Endodermal cell (in vitro differentiated cells): ENCODE measurements around the gene HS3ST3B1. TPM values are rescaled to one million over a fixed set of nuclear protein-coding genes. Genes with fewer than 3 reads are reported as not detected.

Experiments
- DNase-seq: peaks from one replicate; pipeline ENCODE4 v3.0.0-alpha.2; 2017
- H3K27ac ChIP-seq: 2 replicates; pipeline ENCODE4 v1.5.1; 2013; ENCODE audit warnings: mild to moderate bottlenecking, low read depth, low read length, moderate library complexity
- H3K27me3 ChIP-seq: 2 replicates; pipeline ENCODE4 v1.6.1; 2013; ENCODE audit warnings: mild to moderate bottlenecking, low read length, moderate library complexity; ENCODE audit not compliant: insufficient read depth, control insufficient read depth, poor library complexity, severe bottlenecking
- H3K36me3 ChIP-seq: 2 replicates; pipeline ENCODE4 v1.7.0; 2013; ENCODE audit warnings: mild to moderate bottlenecking, low read length, moderate library complexity; ENCODE audit not compliant: control insufficient read depth, insufficient read depth
- H3K4me1 ChIP-seq: one replicate; pipeline ENCODE4 v1.7.0; 2013; ENCODE audit warnings: low read length; ENCODE audit not compliant: control insufficient read depth, insufficient read depth
- H3K4me3 ChIP-seq: 2 replicates; pipeline ENCODE4 v1.5.1; 2013; ENCODE audit warnings: mild to moderate bottlenecking, low read length, moderate library complexity
- H3K9ac ChIP-seq: 2 replicates; pipeline ENCODE4 v1.6.1; 2013; ENCODE audit warnings: mild to moderate bottlenecking, low read length, moderate library complexity; ENCODE audit not compliant: poor library complexity, severe bottlenecking; ENCODE audit errors: extremely low read depth
- H3K9me3 ChIP-seq: 2 replicates; pipeline ENCODE4 v1.6.1; 2013; ENCODE audit warnings: mild to moderate bottlenecking, low read length, moderate library complexity; ENCODE audit not compliant: control insufficient read depth
- H3K27ac Mint-ChIP-seq: 2 replicates; pipeline ENCODE4 v1.8.0; 2020; ENCODE audit warnings: mixed read lengths
- H3K27me3 Mint-ChIP-seq: 2 replicates; pipeline ENCODE4 v1.8.0; 2021; ENCODE audit warnings: mild to moderate bottlenecking, mixed read lengths; ENCODE audit not compliant: insufficient read depth
- H3K36me3 Mint-ChIP-seq: 2 replicates; pipeline ENCODE4 v1.8.0; 2020; ENCODE audit warnings: low read depth, mixed read lengths
- H3K4me1 Mint-ChIP-seq: 2 replicates; pipeline ENCODE4 v1.8.0; 2020; ENCODE audit warnings: mixed read lengths
- H3K4me3 Mint-ChIP-seq: 2 replicates; pipeline ENCODE4 v1.8.0; 2020; ENCODE audit warnings: mild to moderate bottlenecking, moderate library complexity, mixed read lengths
- H3K9me3 Mint-ChIP-seq: 2 replicates; pipeline ENCODE4 v1.8.0; 2020; ENCODE audit warnings: mild to moderate bottlenecking, mixed read lengths
- WGBS, 2 experiments: methylation state at CpG; one replicate each; pipeline versions ENCODE4 v1.1.5 to v1.1.7; 2013; ENCODE audit warnings: missing lambda C conversion rate in 2 of 2, mixed read lengths in 1 of 2; ENCODE audit not compliant: insufficient coverage in 1 of 2, insufficient read length in 1 of 2; 5-methylcytosine and 5-hydroxymethylcytosine counted together
- total RNA-seq, 2 donors: library from RNA; stranded (reverse); fragmentation: NEBNext Ultra II Directional in 1 of 2; extraction: Animal tissue kit (Norgen Biotek cat#: 25700) in 1 of 2; gene quantifications; 2 replicates in 1 of 2; 3 replicates in 1 of 2; pipeline ENCODE4 v1.2.1, GENCODE V29; 2021
- TF ChIP-seq, protein P1 (sequence below): fragments of 200-600 bp; sonication (generic); conservative IDR thresholded peaks from 2 replicates; pipeline ENCODE4 v1.5.0; 2021; ENCODE audit warnings: antibody characterized with exemption, mild to moderate bottlenecking

HS3ST3B1 gene
- total RNA-seq, 2 donors from 2014 or later = 5.6 to 6.9 TPM

GRCh38 chr17:14361945-14362508 is 61.1 kb downstream of the HS3ST3B1 start:
- Histone ChIP-seq H3K9me3 (no peaks in the 10 kb centered on the region), H3K9ac (no peak overlapping the region), H3K4me3 (no peak overlapping the region), H3K4me1 (no peaks in the 10 kb centered on the region), H3K27ac (no peak overlapping the region), H3K36me3 (no peaks in the 10 kb centered on the region), H3K27me3 (no peaks in the 10 kb centered on the region)
- TF ChIP-seq, protein P1, sequence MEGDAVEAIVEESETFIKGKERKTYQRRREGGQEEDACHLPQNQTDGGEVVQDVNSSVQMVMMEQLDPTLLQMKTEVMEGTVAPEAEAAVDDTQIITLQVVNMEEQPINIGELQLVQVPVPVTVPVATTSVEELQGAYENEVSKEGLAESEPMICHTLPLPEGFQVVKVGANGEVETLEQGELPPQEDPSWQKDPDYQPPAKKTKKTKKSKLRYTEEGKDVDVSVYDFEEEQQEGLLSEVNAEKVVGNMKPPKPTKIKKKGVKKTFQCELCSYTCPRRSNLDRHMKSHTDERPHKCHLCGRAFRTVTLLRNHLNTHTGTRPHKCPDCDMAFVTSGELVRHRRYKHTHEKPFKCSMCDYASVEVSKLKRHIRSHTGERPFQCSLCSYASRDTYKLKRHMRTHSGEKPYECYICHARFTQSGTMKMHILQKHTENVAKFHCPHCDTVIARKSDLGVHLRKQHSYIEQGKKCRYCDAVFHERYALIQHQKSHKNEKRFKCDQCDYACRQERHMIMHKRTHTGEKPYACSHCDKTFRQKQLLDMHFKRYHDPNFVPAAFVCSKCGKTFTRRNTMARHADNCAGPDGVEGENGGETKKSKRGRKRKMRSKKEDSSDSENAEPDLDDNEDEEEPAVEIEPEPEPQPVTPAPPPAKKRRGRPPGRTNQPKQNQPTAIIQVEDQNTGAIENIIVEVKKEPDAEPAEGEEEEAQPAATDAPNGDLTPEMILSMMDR = no peak
- Mint-ChIP-seq H3K4me3 (no peak overlapping the region), H3K27ac (no peak overlapping the region), H3K9me3 (no peaks in the 10 kb centered on the region), H3K27me3 (peaks cover 2% of the 10 kb centered on the region), H3K36me3 (no peaks in the 10 kb centered on the region), H3K4me1 (no peaks in the 10 kb centered on the region)
- DNase-seq = no peak
- WGBS, 2 experiments = 92% methylated on average over 2 of the region's 2 CpGs; no CpG with 5 or more reads in 1 of the 2 experiments

DNA sequence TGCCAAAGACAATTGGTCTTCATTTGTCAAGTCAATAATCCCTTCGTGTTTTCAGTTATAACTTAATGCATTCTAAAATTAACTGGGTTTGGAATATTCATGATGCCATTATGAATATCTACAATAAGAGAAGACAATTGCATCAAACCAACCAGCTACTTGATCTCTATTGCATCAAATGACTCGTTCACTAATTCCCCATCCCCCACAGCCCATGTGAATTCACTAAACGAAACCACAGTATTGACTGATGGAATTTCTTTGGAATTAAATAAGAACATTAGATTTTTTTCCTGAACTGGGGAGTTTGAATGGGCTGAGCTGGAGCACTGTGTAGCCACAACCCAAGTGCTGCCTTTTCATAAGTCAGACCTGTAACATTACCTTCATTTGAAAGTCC is 65.3 kb downstream of the HS3ST3B1 start:
- no peaks in the 10 kb centered on the region for H3K4me1 ChIP-seq
- TF ChIP-seq, protein P1 = no peak
- Mint-ChIP-seq H3K9me3 (no peaks in the 10 kb centered on the region), H3K27me3 (no peaks in the 10 kb centered on the region), H3K4me3 (no peak overlapping the region), H3K36me3 (no peaks in the 10 kb centered on the region), H3K4me1 (no peaks in the 10 kb centered on the region), H3K27ac (no peak overlapping the region)
- H3K27ac ChIP-seq = no peak overlapping the region
- H3K9ac ChIP-seq = no peak overlapping the region
- H3K4me3 ChIP-seq = no peak overlapping the region
- 85% methylated on average over 3 of the region's 3 CpGs; no CpG with 5 or more reads in 1 of the 2 experiments for WGBS, 2 experiments
- H3K27me3 ChIP-seq = no peaks in the 10 kb centered on the region
- no peaks in the 10 kb centered on the region for H3K9me3 ChIP-seq
- no peaks in the 10 kb centered on the region for H3K36me3 ChIP-seq
- DNase-seq = no peak

DNA sequence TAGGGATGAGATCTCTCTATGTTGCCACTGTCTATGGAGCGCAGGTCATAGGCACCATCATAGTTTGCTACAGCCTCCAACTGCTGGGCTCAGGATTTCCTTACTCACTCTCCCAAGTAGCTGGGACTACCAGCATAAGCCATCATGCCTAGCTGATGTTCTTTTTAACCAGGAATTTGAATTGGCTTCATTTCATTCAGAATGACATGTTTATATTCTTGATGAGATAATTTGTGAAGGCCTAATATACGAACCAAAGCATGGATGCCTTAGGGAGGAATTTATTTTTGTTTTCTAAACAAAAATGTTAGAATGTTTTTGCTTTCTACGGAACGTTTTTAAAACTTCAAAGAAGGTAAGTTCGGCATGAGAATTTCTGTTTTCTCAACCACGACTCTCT is 71.6 kb downstream of the HS3ST3B1 start:
- DNase-seq = no peak
- Mint-ChIP-seq H3K4me1 (peaks cover 15% of the 10 kb centered on the region), H3K27me3 (no peaks in the 10 kb centered on the region), H3K36me3 (no peaks in the 10 kb centered on the region), H3K4me3 (no peak overlapping the region), H3K27ac (no peak overlapping the region), H3K9me3 (no peaks in the 10 kb centered on the region)
- no peak overlapping the region for H3K9ac ChIP-seq
- H3K27ac ChIP-seq = no peak overlapping the region
- no peak overlapping the region for H3K4me3 ChIP-seq
- H3K9me3 ChIP-seq = no peaks in the 10 kb centered on the region
- peaks cover 7% of the 10 kb centered on the region for H3K4me1 ChIP-seq
- TF ChIP-seq, protein P1 = no peak
- WGBS, 2 experiments = 81 to 93% methylated on average over 5 to 6 of the region's 6 CpGs
- no peaks in the 10 kb centered on the region for H3K36me3 ChIP-seq
- no peaks in the 10 kb centered on the region for H3K27me3 ChIP-seq
